HG03460 (cell line): ENCODE data around the gene LITAF.
"Not testable (repeated sequence)": the region's sequence is repeated elsewhere in the genome, so short reads cannot be mapped to it uniquely, and the experiment has no call there.

Experiments used
- ATAC-seq: cut with Tn5 transposase; IDR thresholded peaks from one replicate; pipeline ENCODE4 v1.9.1; 2021; ENCODE audit not compliant: unreplicated experiment

The LITAF gene

DNA sequence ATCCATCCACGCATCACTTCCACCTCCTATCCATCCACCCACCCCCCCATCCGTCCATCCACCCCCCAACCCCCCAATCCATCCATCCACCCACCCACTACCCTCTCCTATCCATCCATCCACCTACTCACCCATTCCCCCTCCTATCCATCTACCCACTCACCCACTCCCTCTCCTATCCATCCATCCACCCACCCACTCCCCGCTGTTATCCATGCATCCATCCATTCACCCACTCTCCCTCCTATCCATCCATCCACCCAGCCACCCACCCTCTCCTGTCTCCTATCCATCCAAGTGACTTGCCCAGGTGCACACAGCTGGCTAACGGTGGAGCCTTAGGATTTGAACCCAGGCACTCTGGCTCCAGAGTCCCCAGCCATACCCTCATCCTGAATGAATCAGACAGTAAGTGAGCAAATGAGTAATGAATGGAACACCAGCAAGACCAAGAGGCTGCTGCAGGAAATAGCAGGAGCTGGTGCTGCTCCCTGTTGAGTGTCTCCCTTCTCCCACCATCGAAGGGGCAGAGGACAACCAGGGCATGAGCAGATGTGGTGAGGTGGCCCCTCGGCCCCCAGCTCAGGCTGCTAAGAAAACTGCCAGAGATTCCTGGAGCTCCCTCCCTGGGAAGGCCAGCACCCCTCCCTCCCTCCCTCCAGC is 62.5 kb downstream of the LITAF start:
- ATAC-seq: no peak

- ATAC-seq: no peak
Measured at GRCh38 chr16:11521055-11521454, 65.7 kb downstream of the LITAF start.

DNA sequence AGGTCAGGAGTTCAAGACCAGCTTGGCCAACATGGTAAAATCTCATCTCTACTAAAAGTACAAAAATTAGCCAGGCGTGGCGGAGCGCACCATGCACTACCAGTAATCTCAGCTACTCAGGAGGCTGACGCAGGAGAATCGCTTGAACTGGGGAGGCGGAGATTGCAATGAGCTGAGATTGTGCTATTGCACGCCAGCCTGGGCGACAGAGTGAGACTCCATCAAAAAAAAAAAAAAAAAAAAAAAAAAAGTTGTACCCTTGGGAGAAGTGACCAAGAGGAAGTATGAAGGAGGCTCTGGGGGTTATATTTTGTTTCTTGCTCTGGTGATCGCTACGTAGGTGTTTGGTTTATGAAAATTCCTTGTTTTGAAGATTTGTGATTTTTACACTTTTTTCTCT is 66.3 kb downstream of the LITAF start:
- ATAC-seq: no peak

- no peak for ATAC-seq
Measured at GRCh38 chr16:11517961-11518360, 68.8 kb downstream of the LITAF start.

DNA sequence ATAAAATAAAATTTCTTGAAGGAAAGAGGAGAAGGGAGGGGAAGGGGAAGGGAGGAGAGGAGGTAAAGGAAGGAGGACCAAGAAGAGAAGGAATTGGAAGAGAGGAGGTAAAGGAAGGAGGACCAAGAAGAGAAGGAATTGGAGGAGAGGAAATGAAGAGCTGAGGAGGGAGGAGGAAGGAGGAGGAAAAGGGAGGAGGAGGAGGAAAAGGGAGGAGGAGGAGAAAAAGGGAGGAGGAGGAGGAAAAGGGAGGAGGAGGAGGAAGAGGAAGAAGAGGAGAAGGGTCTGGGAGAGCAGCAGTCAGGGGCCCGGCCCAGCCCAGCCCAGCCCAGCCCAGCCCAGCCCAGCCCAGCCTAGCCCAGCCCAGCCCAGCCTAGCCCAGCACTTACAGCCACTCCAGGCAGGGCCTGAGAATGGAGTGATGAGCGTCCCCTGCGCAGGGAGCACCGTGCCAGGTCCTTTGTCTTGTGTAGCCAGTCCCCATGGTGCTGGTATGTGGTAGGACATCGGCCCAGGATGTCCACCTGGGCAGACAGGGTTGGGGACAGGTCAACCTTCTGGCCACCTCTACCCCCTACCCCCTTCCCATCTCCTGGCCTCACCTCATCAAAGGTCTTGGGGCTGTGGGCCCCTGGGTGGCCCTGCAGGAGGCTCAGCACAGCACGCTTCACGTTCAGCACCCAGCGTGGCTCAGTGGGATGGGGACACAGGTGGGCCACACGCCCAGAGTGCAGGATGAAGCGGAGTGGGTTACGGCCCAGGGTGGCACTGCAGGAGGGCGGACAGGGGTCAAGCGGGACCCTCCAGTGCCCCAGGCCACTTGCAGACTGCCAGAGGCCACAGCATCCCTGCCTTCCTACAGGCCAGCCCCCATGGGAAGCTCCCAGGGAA is 70.9 kb downstream of the LITAF start:
- no peak for ATAC-seq

- ATAC-seq: no peak
Measured at GRCh38 chr16:11514283-11514682, 72.4 kb downstream of the LITAF start.

- not testable (repeated sequence) for ATAC-seq
Measured at GRCh38 chr16:11513366-11513765, 73.4 kb downstream of the LITAF start.

GRCh38 chr16:11511801-11512200 is 74.9 kb downstream of the LITAF start:
- no peak for ATAC-seq

GRCh38 chr16:11511328-11511727 is 75.4 kb downstream of the LITAF start:
- ATAC-seq: no peak

- no peak for ATAC-seq
Measured at GRCh38 chr16:11510178-11510973, 76.3 kb downstream of the LITAF start.

DNA sequence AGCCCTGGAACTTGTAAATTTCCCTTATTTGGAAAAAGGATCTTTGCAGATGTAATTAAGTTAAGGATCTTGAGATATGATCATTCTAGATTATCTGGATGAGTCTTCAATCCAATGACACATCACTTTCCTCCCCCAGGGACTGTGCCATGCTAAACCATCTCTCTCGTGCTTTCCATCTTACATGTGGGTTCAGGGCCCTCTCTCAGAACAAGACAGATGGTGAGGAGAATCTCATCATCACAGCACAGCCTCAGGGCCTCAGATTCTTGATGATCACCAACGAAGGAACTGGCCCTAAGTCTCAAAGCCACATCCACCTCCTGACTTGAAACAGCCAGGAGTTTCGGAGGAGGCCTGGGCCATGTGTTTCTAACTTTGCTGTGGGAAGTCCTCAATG is 78.7 kb downstream of the LITAF start:
- no peak for ATAC-seq

DNA sequence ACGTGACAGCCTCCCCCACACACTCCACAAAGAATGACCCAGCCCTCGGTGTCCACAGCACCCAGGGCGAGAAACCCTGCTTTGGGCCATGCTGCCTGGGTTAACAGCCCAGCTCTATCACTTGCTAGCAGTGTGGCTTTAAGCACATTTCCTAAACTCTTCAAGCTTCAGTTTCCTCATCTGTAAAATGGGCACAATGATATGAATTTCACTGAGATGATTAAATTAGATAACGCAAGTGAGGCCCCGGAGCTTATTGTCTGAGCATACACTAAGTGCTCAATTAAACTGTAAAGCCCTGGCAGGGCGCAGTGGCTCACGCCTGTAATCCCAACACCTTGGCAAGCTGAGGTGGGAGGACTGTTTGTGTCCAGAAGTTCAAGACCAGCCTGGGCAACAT is 79.4 kb downstream of the LITAF start:
- ATAC-seq: no peak

GRCh38 chr16:11506741-11507305 is 79.9 kb downstream of the LITAF start:
- no peak for ATAC-seq

GRCh38 chr16:11504261-11504660 is 82.5 kb downstream of the LITAF start:
- not testable (repeated sequence) for ATAC-seq

- ATAC-seq: no peak
Measured at GRCh38 chr16:11503566-11503965, 83.2 kb downstream of the LITAF start.

DNA sequence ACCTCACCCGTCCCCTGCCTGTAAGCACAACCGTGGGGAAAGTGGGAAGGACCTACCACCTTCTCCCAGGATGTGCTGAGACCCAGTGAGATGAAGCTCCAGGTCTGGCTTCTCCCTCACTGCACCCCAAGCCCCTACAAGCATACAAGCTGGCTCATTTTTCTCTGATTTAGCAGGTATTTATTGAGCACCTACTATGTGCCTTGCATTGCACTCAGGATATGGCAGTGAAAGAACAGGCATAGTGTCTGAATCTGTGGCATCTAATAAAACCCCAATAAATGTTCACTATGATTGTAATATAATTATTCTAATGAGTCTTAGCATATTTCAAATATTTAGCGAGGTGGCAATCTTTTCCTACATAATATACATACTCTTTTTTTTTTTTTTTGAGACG is 84.5 kb downstream of the LITAF start:
- ATAC-seq: no peak

DNA sequence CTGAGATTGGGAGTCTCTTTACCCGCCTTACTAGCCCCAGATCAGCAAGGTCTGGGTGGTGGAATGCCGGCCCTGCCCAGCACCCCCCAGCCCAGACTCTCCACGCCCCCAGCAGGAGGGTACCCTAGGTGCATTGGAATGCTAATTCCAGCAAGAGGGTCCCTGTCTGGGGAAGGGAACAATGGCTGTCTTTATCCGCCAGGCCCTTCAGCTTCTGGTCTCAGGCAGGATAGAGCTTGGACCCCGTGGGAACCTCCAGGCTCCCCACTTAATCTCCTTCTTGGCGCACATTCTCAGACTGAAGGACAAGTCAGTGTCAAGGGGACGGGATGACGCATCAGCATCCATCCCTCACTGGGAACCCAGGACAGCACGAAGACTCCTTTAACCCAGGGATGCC is 85.1 kb downstream of the LITAF start:
- no peak for ATAC-seq

DNA sequence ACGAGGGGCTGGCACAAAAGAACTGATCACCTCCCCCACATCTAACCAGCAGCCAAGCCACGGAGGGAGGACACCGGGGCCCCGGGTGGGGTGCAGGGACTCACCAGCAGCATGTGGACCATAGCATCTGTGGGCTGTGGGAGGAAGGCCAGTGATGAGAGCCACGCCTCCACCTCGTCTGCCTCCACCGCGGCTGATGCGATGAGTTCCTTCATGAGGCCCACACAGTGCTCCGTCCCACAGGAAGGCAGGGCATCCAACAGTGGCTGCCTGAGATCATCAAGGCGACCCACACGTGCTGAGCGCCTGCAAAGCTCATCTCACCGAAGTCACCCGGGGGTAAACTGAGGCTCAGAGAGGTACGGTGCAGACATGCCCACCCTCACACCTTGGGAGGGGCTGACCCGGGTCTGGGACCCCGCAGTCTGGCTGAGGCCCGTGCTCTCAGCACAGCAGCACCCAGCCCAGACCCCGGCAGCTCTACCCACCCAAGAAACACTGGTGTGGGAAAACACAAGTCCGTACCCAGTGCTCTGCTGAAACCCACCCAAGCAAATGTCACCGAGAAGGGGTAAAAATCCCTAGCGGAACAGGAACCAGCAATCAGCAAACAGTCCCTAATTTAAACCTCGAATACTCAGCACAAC is 85.9 kb downstream of the LITAF start:
- no peak for ATAC-seq

- ATAC-seq: no peak
Measured at GRCh38 chr16:11499295-11500089, 87.2 kb downstream of the LITAF start.

DNA sequence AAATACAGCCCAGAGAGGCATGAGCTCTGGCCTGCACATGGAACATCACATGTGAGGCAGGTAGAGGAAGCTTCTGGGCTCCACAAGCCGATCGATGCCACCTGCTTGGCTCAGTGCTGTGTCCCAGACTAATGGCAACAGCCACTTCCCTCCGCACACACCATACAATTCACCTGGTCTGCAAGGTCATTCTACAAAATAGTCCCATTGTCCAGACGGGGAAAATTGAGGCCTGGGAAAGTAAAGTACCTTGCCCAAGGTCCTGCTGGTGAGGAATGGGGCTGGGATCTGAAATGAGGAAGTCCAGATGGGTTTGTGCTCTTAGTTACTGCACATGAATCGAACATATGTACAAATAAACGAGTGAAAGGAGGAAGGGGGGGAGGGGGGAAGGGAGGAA is 88.0 kb downstream of the LITAF start:
- no peak for ATAC-seq
